H9 (cell line): ENCODE results near the gene C3orf49. TPM values are rescaled to one million over a fixed set of nuclear protein-coding genes. Genes with fewer than 3 reads are reported as not detected.

Experiments used
- DNase-seq: peaks from one replicate; pipeline ENCODE4 v3.0.0-alpha.2; 2017
- H2AFZ ChIP-seq: one replicate; pipeline ENCODE4 v1.6.1; 2013; ENCODE audit warnings: mild to moderate bottlenecking, low read length, control low read depth, moderate library complexity
- H2AK5ac ChIP-seq: 2 replicates; pipeline ENCODE4 v1.6.1; 2013; ENCODE audit warnings: low read length, control low read depth, mixed read lengths; ENCODE audit not compliant: insufficient read length
- H2BK120ac ChIP-seq: one replicate; pipeline ENCODE4 v1.6.1; 2013; ENCODE audit warnings: low read depth, mild to moderate bottlenecking, low read length, control low read depth, inconsistent platforms; ENCODE audit not compliant: poor library complexity, severe bottlenecking
- H2BK12ac ChIP-seq: 2 replicates; pipeline ENCODE4 v1.6.1; 2013; ENCODE audit warnings: low read length, control low read depth, mixed read lengths, low read depth; ENCODE audit not compliant: insufficient read length
- H2BK15ac ChIP-seq: 2 replicates; pipeline ENCODE4 v1.6.1; 2013; ENCODE audit warnings: low read depth, low read length, control low read depth
- H2BK20ac ChIP-seq: one replicate; pipeline ENCODE4 v1.6.1; 2013; ENCODE audit warnings: low read depth, mild to moderate bottlenecking, low read length, control low read depth, inconsistent platforms; ENCODE audit not compliant: poor library complexity, severe bottlenecking
- H2BK5ac ChIP-seq: 2 replicates; pipeline ENCODE4 v1.6.1; 2013; ENCODE audit warnings: low read length, control low read depth, mixed read lengths; ENCODE audit not compliant: insufficient read length
- H3K14ac ChIP-seq: 2 replicates; pipeline ENCODE4 v1.6.1; 2013; ENCODE audit warnings: low read length, control low read depth; ENCODE audit not compliant: insufficient read depth
- H3K18ac ChIP-seq: 2 replicates; pipeline ENCODE4 v1.6.1; 2013; ENCODE audit warnings: low read depth, mild to moderate bottlenecking, mixed read lengths, low read length, control low read depth; ENCODE audit not compliant: insufficient read length
- H3K23ac ChIP-seq: 2 replicates; pipeline ENCODE4 v1.6.1; 2013; ENCODE audit warnings: low read length, control low read depth, mixed read lengths, low read depth; ENCODE audit not compliant: insufficient read length
- H3K23me2 ChIP-seq: 2 replicates; pipeline ENCODE4 v1.6.1; 2013; ENCODE audit warnings: low read depth, mild to moderate bottlenecking, mixed read lengths, low read length, control low read depth; ENCODE audit not compliant: insufficient read length, poor library complexity, severe bottlenecking
- H3K27ac ChIP-seq: 2 replicates; pipeline ENCODE4 v1.5.1; 2013; ENCODE audit warnings: low read length, control low read depth, mixed read lengths, low read depth; ENCODE audit not compliant: insufficient read length
- H3K27me3 ChIP-seq: 2 replicates; pipeline ENCODE4 v1.6.1; 2013; ENCODE audit warnings: low read length, control low read depth, inconsistent platforms; ENCODE audit not compliant: insufficient read depth
- H3K4ac ChIP-seq: 2 replicates; pipeline ENCODE4 v1.6.1; 2013; ENCODE audit warnings: low read depth, mild to moderate bottlenecking, control low read depth, inconsistent platforms, low read length, moderate library complexity
- H3K4me1 ChIP-seq: 2 replicates; pipeline ENCODE4 v1.6.1; 2013; ENCODE audit warnings: low read length, control low read depth, inconsistent platforms; ENCODE audit not compliant: insufficient read depth
- H3K4me2 ChIP-seq: 2 replicates; pipeline ENCODE4 v1.6.1; 2013; ENCODE audit warnings: low read length, control low read depth, mixed read lengths; ENCODE audit not compliant: insufficient read length, insufficient read depth
- H3K56ac ChIP-seq: 2 replicates; pipeline ENCODE4 v1.6.1; 2013; ENCODE audit warnings: low read depth, mild to moderate bottlenecking, mixed read lengths, low read length, control low read depth; ENCODE audit not compliant: insufficient read length
- H3K79me1 ChIP-seq: 2 replicates; pipeline ENCODE4 v1.6.1; 2013; ENCODE audit warnings: low read depth, mild to moderate bottlenecking, moderate library complexity, low read length, control low read depth, inconsistent platforms; ENCODE audit not compliant: insufficient read depth, poor library complexity, severe bottlenecking
- H3K79me2 ChIP-seq: 2 replicates; pipeline ENCODE4 v1.6.1; 2013; ENCODE audit warnings: low read length, control low read depth, inconsistent platforms; ENCODE audit not compliant: insufficient read depth
- H3K9ac ChIP-seq: 2 replicates; pipeline ENCODE4 v1.6.1; 2013; ENCODE audit warnings: low read length, control low read depth, mixed read lengths; ENCODE audit not compliant: insufficient read length; ENCODE audit errors: extremely low read depth
- H3K9me3 ChIP-seq: one replicate; pipeline ENCODE4 v1.6.1; 2013; ENCODE audit warnings: low read depth, low read length, inconsistent platforms; ENCODE audit not compliant: control insufficient read depth
- H3T11ph ChIP-seq: one replicate; pipeline ENCODE4 v1.6.1; 2013; ENCODE audit warnings: mild to moderate bottlenecking, low read length, control low read depth, inconsistent platforms
- H4K20me1 ChIP-seq: one replicate; pipeline ENCODE4 v1.6.1; 2013; ENCODE audit not compliant: control insufficient read depth, insufficient read length, insufficient read depth
- H4K5ac ChIP-seq: 2 replicates; pipeline ENCODE4 v1.6.1; 2013; ENCODE audit warnings: low read depth, mild to moderate bottlenecking, mixed read lengths, low read length, control low read depth; ENCODE audit not compliant: insufficient read length
- H4K8ac ChIP-seq: replicated peaks from 2 replicates; pipeline ENCODE4 v1.6.1; 2013; ENCODE audit warnings: low read length, control low read depth, mixed read lengths, low read depth; ENCODE audit not compliant: insufficient read length
- H4K91ac ChIP-seq: 2 replicates; pipeline ENCODE4 v1.6.1; 2013; ENCODE audit warnings: low read depth, mild to moderate bottlenecking, moderate library complexity, mixed read lengths, low read length, control low read depth; ENCODE audit not compliant: insufficient read length
- H3K27ac Mint-ChIP-seq, 3 experiments: 2 replicates in 2 of 3; 3 replicates in 1 of 3; pipeline ENCODE4 v1.8.0; 2020 to 2021; ENCODE audit warnings: mixed read lengths in 3 of 3, mild to moderate bottlenecking in 1 of 3, moderate library complexity in 1 of 3
- H3K27me3 Mint-ChIP-seq: 2 replicates; pipeline ENCODE4 v1.8.0; 2021; ENCODE audit warnings: low read depth, mild to moderate bottlenecking, moderate library complexity, mixed read lengths
- H3K36me3 Mint-ChIP-seq, 3 experiments: 2 replicates in 2 of 3; 3 replicates in 1 of 3; pipeline ENCODE4 v1.8.0; 2020 to 2021; ENCODE audit warnings: low read depth in 3 of 3, mixed read lengths in 3 of 3; ENCODE audit not compliant: insufficient read depth in 1 of 3
- H3K4me1 Mint-ChIP-seq, 2 experiments: 2 replicates each; pipeline ENCODE4 v1.8.0; 2020; ENCODE audit warnings: mixed read lengths in 2 of 2
- H3K4me3 Mint-ChIP-seq, 2 experiments: 2 replicates in 1 of 2; 3 replicates in 1 of 2; pipeline ENCODE4 v1.8.0; 2020 to 2021; ENCODE audit warnings: mild to moderate bottlenecking in 2 of 2, mixed read lengths in 2 of 2, moderate library complexity in 1 of 2
- H3K9me3 Mint-ChIP-seq, 2 experiments: 2 replicates in 1 of 2; 3 replicates in 1 of 2; pipeline ENCODE4 v1.8.0; 2020; ENCODE audit warnings: mild to moderate bottlenecking in 2 of 2, mixed read lengths in 2 of 2, moderate library complexity in 1 of 2
- CTCF ChIP-seq: fragments of 200-600 bp; sonication (generic); conservative IDR thresholded peaks from 3 replicates; pipeline ENCODE4 v1.8.0; 2021; ENCODE audit warnings: antibody characterized with exemption, mild to moderate bottlenecking
- WGBS: extraction: QIAGEN DNeasy Blood & Tissue Kit; methylation state at CpG from one replicate; pipeline ENCODE4 v1.1.7; 2013; ENCODE audit warnings: missing lambda C conversion rate, low lambda C conversion rate, mixed read lengths; ENCODE audit not compliant: insufficient read length; ENCODE audit errors: extremely low coverage; 5-methylcytosine and 5-hydroxymethylcytosine counted together
- total RNA-seq: library from RNA; stranded (reverse); gene quantifications from 2 replicates; pipeline ENCODE4 v1.2.1, GENCODE V29; 2021

The C3orf49 gene
- total RNA-seq, 1 experiment from 2014 or later: not detected

DNA sequence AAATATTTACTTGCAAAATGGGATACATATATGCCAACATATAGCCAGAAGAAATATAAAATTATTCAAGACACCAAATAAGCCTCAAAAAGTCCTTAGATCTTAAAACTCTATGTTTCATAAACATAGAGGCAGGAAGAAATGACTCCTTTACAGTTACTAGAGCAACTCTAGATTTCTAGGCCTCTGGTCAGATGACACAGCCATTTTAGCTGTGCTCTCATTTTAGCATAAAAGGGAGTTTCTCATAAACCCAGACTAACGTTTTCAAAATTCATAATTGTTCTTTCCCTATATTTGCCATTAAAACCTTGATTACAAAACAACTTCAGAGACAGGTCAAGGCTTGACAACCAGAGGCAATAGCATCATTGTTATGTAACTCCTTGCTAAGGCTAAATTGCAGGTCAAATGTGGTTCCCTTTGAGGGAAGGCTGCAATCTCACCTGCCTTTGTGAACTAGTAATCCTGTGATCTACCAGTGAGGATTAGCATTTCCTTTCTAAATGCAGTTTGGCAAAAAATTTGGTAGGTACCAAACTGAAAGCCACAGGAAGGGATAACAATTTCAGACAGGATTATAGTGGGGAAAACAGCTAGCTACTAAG lies 36.3 kb downstream of the C3orf49 start:
- H4K8ac ChIP-seq: no peak overlapping the region
- peaks cover 2% of the 10 kb centered on the region; the same call in 1 of the 2 replicates for H3K79me2 ChIP-seq
- H3K9me3 Mint-ChIP-seq: no peaks in the 10 kb centered on the region
- H3K4me1 ChIP-seq: peaks cover 2% of the 10 kb centered on the region; the same call in 1 of the 2 replicates
- H3K56ac ChIP-seq: no peak overlapping the region
- H3K4me3 Mint-ChIP-seq: 0 out of 5 replicates have a peak overlapping the region, but pooled peaks of 1 of the 2 experiments have one; percentile 3
- peaks cover 50 to 53% of the 10 kb centered on the region in 2 experiments for H3K4me1 Mint-ChIP-seq
- no peak for TF ChIP-seq CTCF
- no peaks in the 10 kb centered on the region for H3K27me3 ChIP-seq
- no peak overlapping the region for H3K4ac ChIP-seq
- peak; percentile 44 for DNase-seq
- H3K9me3 ChIP-seq: no peaks in the 10 kb centered on the region
- no CpG with 5 or more reads among the region's 1 CpG for WGBS
- no peaks in the 10 kb centered on the region for H3K23me2 ChIP-seq
- no peak overlapping the region for H2BK20ac ChIP-seq
- no peak overlapping the region for H3T11ph ChIP-seq
- H3K27ac Mint-ChIP-seq: peak overlapping the region in 2 of 3 experiments; percentile 92 to 96; a peak in 5 of 7 replicates
- no peak overlapping the region for H4K5ac ChIP-seq
- H3K36me3 Mint-ChIP-seq: no peaks in the 10 kb centered on the region; a peak in 2 of 7 replicates
- H4K91ac ChIP-seq: no peak overlapping the region
- H3K23ac ChIP-seq: no peak overlapping the region
- no peak overlapping the region for H2BK120ac ChIP-seq
- no peak overlapping the region for H2BK5ac ChIP-seq
- H3K18ac ChIP-seq: no peak overlapping the region
- H3K27me3 Mint-ChIP-seq: no peaks in the 10 kb centered on the region
- no peak overlapping the region for H2AFZ ChIP-seq
- no peak overlapping the region for H2BK12ac ChIP-seq
- no peak overlapping the region for H2BK15ac ChIP-seq
- H3K79me1 ChIP-seq: no peaks in the 10 kb centered on the region
- H3K27ac ChIP-seq: peak overlapping the region; percentile 47
- no peaks in the 10 kb centered on the region for H4K20me1 ChIP-seq
- no peak overlapping the region for H3K14ac ChIP-seq
- H2AK5ac ChIP-seq: no peak overlapping the region
- H3K9ac ChIP-seq: no peak overlapping the region
- peak overlapping the region; percentile 22 for H3K4me2 ChIP-seq
